Right lung (tissue), 5 donors: ENCODE measurements around the gene EGFR. TPM values are rescaled to one million over a fixed set of nuclear protein-coding genes. Genes with fewer than 3 reads are reported as not detected.

Source experiments
- DNase-seq, 2 donors: peaks; one replicate each; pipeline ENCODE4 v3.0.0-alpha.2; 2013
- polyA plus RNA-seq, 5 donors: library from polyadenylated mRNA; unstranded; fragments of 120-200 nt; gene quantifications; one replicate each; pipeline versions ENCODE4 v1.2.1 to v1.2.3, GENCODE V29; 2013; ENCODE audit warnings: inconsistent platforms in 1 of 5, low replicate concordance in 1 of 5; ENCODE audit not compliant: insufficient read length in 5 of 5, insufficient read depth in 1 of 5

EGFR gene
- polyA plus RNA-seq, 5 donors: 37.0 to 55.7 (median 46.3) TPM

GRCh38 chr7:55060085-55060484, 41.3 kb downstream of the EGFR start:
- DNase-seq: no peak

GRCh38 chr7:55060636-55061022, 41.8 kb downstream of the EGFR start:
- DNase-seq: no peak

- DNase-seq: no peak
Measured at GRCh38 chr7:55061726-55062499, 43.1 kb downstream of the EGFR start.

- DNase-seq: no peak
Measured at GRCh38 chr7:55063061-55063460, 44.2 kb downstream of the EGFR start.

- no peak for DNase-seq
Measured at GRCh38 chr7:55063633-55064032, 44.8 kb downstream of the EGFR start.

GRCh38 chr7:55065079-55065478, 46.3 kb downstream of the EGFR start:
- no peak for DNase-seq

- no peak for DNase-seq
Measured at GRCh38 chr7:55065511-55066229, 46.9 kb downstream of the EGFR start.

GRCh38 chr7:55066524-55066923, 47.7 kb downstream of the EGFR start:
- no peak for DNase-seq

- no peak for DNase-seq
Measured at GRCh38 chr7:55066938-55067337, 48.1 kb downstream of the EGFR start.

GRCh38 chr7:55067748-55068147, 48.9 kb downstream of the EGFR start:
- DNase-seq: no peak

GRCh38 chr7:55069271-55069792, 50.5 kb downstream of the EGFR start:
- DNase-seq: no peak

- no peak for DNase-seq
Measured at GRCh38 chr7:55070271-55070743, 51.5 kb downstream of the EGFR start.

- DNase-seq: no peak
Measured at GRCh38 chr7:55070854-55071253, 52.0 kb downstream of the EGFR start.

GRCh38 chr7:55071411-55072175, 52.8 kb downstream of the EGFR start:
- DNase-seq: peak in 1 of 2 donors; percentile 65

- DNase-seq: no peak
Measured at GRCh38 chr7:55072251-55072650, 53.4 kb downstream of the EGFR start.

- no peak for DNase-seq
Measured at GRCh38 chr7:55073051-55073511, 54.3 kb downstream of the EGFR start.

GRCh38 chr7:55073976-55074528, 55.2 kb downstream of the EGFR start:
- peak; percentile 64 to 66 for DNase-seq

GRCh38 chr7:55075464-55076021, 56.7 kb downstream of the EGFR start:
- no peak for DNase-seq

GRCh38 chr7:55077561-55078410, 59.0 kb downstream of the EGFR start:
- no peak for DNase-seq
